CD14-positive monocyte (primary cell): ENCODE measurements around the gene NPAS2. TPM values are rescaled to one million over a fixed set of nuclear protein-coding genes. Genes with fewer than 3 reads are reported as not detected.

Experiments
- DNase-seq, 3 donors: peaks; one replicate each; pipeline ENCODE4 v3.0.0-alpha.2; 2011 to 2022
- H2AFZ ChIP-seq: 2 replicates; pipeline ENCODE4 v1.6.0; 2012; ENCODE audit warnings: mild to moderate bottlenecking, low read depth, low read length, inconsistent platforms; ENCODE audit not compliant: insufficient read depth, poor library complexity, severe bottlenecking
- H3K27ac ChIP-seq, 2 donors: 1 replicate in 1 of 2; 2 replicates in 1 of 2; pipeline ENCODE4 v1.5.1; 2012 to 2013; ENCODE audit warnings: low read length in 2 of 2, control low read depth in 1 of 2, inconsistent platforms in 1 of 2, low read depth in 1 of 2, mild to moderate bottlenecking in 1 of 2
- H3K27me3 ChIP-seq, 2 donors: one replicate each; pipeline versions ENCODE4 v1.6.0 to v1.6.1; 2011 to 2013; ENCODE audit warnings: low read length in 2 of 2; ENCODE audit not compliant: control insufficient read depth in 2 of 2, insufficient read depth in 2 of 2
- H3K36me3 ChIP-seq, 2 donors: replicated peaks in 1 of 2; 1 replicate in 1 of 2; 2 replicates in 1 of 2; pipeline versions ENCODE4 v1.5.1 to v1.6.1; 2012 to 2013; ENCODE audit warnings: low read length in 2 of 2, control low read depth in 1 of 2, inconsistent platforms in 1 of 2, mild to moderate bottlenecking in 1 of 2; ENCODE audit not compliant: insufficient read depth in 2 of 2, control insufficient read depth in 1 of 2
- H3K4me1 ChIP-seq, 2 donors: 1 replicate in 1 of 2; 2 replicates in 1 of 2; pipeline versions ENCODE4 v1.5.1 to v1.6.1; 2012 to 2013; ENCODE audit warnings: low read length in 2 of 2, control low read depth in 1 of 2, inconsistent platforms in 1 of 2, mild to moderate bottlenecking in 1 of 2, moderate library complexity in 1 of 2; ENCODE audit not compliant: insufficient read depth in 2 of 2, control insufficient read depth in 1 of 2
- H3K4me2 ChIP-seq: replicated peaks from 2 replicates; pipeline ENCODE3; 2012; ENCODE audit warnings: low read length, moderate library complexity, mild to moderate bottlenecking; ENCODE audit not compliant: poor library complexity, severe bottlenecking; ENCODE audit errors: extremely low read depth
- H3K4me3 ChIP-seq, 3 experiments: fragments of 200-600 bp in 1 of 3; sonication (generic) in 1 of 3; replicated peaks in 1 of 3; 1 replicate in 2 of 3; 2 replicates in 1 of 3; pipeline ENCODE4 v1.5.1; 2011 to 2013; ENCODE audit warnings: low read length in 3 of 3, mild to moderate bottlenecking in 3 of 3, control low read depth in 2 of 3, low read depth in 2 of 3, inconsistent platforms in 1 of 3, moderate library complexity in 1 of 3
- H3K79me2 ChIP-seq: 2 replicates; pipeline ENCODE4 v1.6.0; 2012; ENCODE audit warnings: mild to moderate bottlenecking, control low read depth, inconsistent platforms, low read length, moderate library complexity; ENCODE audit not compliant: insufficient read depth
- H3K9ac ChIP-seq: 2 replicates; pipeline ENCODE4 v1.6.0; 2017; ENCODE audit warnings: low read length, mild to moderate bottlenecking; ENCODE audit not compliant: insufficient read depth, poor library complexity, severe bottlenecking
- H3K9me3 ChIP-seq, 2 donors: replicated peaks in 1 of 2; 1 replicate in 1 of 2; 2 replicates in 1 of 2; pipeline versions ENCODE4 v1.5.1 to v1.6.1; 2012 to 2013; ENCODE audit warnings: low read length in 2 of 2, control low read depth in 1 of 2; ENCODE audit not compliant: control insufficient read depth in 1 of 2, insufficient read depth in 1 of 2
- H4K20me1 ChIP-seq: 2 replicates; pipeline ENCODE4 v1.6.0; 2012; ENCODE audit warnings: mild to moderate bottlenecking, low read length, control low read depth, moderate library complexity; ENCODE audit not compliant: insufficient read depth
- H3K27ac Mint-ChIP-seq, 7 donors: one replicate each; pipeline ENCODE4 v1.8.0; 2020; ENCODE audit warnings: mild to moderate bottlenecking in 7 of 7, mixed read lengths in 7 of 7, moderate library complexity in 6 of 7, inconsistent platforms in 2 of 7
- H3K27me3 Mint-ChIP-seq, 3 donors: one replicate each; pipeline ENCODE4 v1.8.0; 2021 to 2022; ENCODE audit warnings: low read depth in 3 of 3, mild to moderate bottlenecking in 3 of 3, mixed read lengths in 3 of 3, moderate library complexity in 3 of 3, inconsistent platforms in 1 of 3
- H3K36me3 Mint-ChIP-seq, 2 donors: one replicate each; pipeline ENCODE4 v1.8.0; 2020; ENCODE audit warnings: mixed read lengths in 2 of 2, inconsistent platforms in 1 of 2, mild to moderate bottlenecking in 1 of 2
- H3K4me1 Mint-ChIP-seq: one replicate; pipeline ENCODE4 v1.8.0; 2020; ENCODE audit warnings: mild to moderate bottlenecking, mixed read lengths
- H3K4me3 Mint-ChIP-seq, 2 donors: one replicate each; pipeline ENCODE4 v1.8.0; 2020; ENCODE audit warnings: mild to moderate bottlenecking in 2 of 2, mixed read lengths in 2 of 2, moderate library complexity in 1 of 2
- H3K9me3 Mint-ChIP-seq, 7 donors: one replicate each; pipeline ENCODE4 v1.8.0; 2020 to 2022; ENCODE audit warnings: mixed read lengths in 7 of 7, mild to moderate bottlenecking in 6 of 7, moderate library complexity in 6 of 7, inconsistent platforms in 2 of 7
- WGBS: methylation state at CpG from one replicate; pipeline ENCODE4 v1.1.5; 2013; ENCODE audit warnings: missing lambda C conversion rate; ENCODE audit not compliant: insufficient coverage; 5-methylcytosine and 5-hydroxymethylcytosine counted together
- intact Hi-C, 2 donors: fragments of 100-400 bp; cut with micrococcal nuclease; formaldehyde crosslinking; loops; one replicate each; pipeline versions ENCODE4 v1.15.0 to v1.15.1; 2023
- polyA plus RNA-seq, 3 donors: library from polyadenylated mRNA; depleted of rRNA in 1 of 3; unstranded in 2 of 3; stranded (reverse) in 1 of 3; fragments of 300-500 nt in 2 of 3; fragments of >200 nt in 1 of 3; fragmentation: Illumina TruSeq in 2 of 3; gene quantifications; 1 replicate in 2 of 3; 2 replicates in 1 of 3; pipeline ENCODE4 v1.2.3, GENCODE V29; 2012 to 2021
- TF ChIP-seq, protein P1 (sequence below): fragments of 200-600 bp; IDR thresholded peaks from one replicate; pipeline ENCODE4 v1.8.0; 2022; ENCODE audit warnings: antibody characterized with exemption, mild to moderate bottlenecking

NPAS2 gene
- polyA plus RNA-seq, 3 donors = not detected

DNA sequence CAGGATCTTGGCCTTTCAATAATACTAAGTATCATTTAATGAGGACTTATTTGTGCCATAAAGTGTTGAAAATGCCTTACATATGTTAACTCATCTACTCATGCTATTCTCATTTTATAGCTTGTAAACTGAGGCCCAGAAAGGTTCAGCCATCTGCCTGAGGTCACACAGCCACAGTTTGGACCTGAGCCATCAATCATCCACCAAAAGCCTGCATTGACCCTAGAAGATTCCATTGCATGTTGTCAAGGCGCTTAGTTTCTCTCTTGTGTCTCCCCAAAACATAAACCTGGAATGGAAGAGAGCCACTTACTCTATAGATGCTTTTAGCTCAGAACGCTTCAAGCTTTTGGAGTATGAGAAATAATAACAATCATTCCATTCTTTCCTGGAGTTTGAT, 26.8 kb downstream of the NPAS2 start:
- intact Hi-C loops = no loop called here
- Histone ChIP-seq H3K27me3 (no peaks in the 10 kb centered on the region), H3K4me3 (no peak overlapping the region), H3K9ac (no peak overlapping the region), H3K27ac (no peak overlapping the region), H3K4me2 (no peak overlapping the region), H3K36me3 (no peaks in the 10 kb centered on the region), H3K9me3 (no peaks in the 10 kb centered on the region), H3K4me1 (no peaks in the 10 kb centered on the region), H2AFZ (no peak overlapping the region), H4K20me1 (no peaks in the 10 kb centered on the region), H3K79me2 (no peaks in the 10 kb centered on the region)
- no peak overlapping the region for H3K4me3 Mint-ChIP-seq
- no peaks in the 10 kb centered on the region for H3K4me1 Mint-ChIP-seq
- peaks cover 0 to 4% (median 3%) of the 10 kb centered on the region in 7 donors for H3K9me3 Mint-ChIP-seq
- TF ChIP-seq, protein P1, sequence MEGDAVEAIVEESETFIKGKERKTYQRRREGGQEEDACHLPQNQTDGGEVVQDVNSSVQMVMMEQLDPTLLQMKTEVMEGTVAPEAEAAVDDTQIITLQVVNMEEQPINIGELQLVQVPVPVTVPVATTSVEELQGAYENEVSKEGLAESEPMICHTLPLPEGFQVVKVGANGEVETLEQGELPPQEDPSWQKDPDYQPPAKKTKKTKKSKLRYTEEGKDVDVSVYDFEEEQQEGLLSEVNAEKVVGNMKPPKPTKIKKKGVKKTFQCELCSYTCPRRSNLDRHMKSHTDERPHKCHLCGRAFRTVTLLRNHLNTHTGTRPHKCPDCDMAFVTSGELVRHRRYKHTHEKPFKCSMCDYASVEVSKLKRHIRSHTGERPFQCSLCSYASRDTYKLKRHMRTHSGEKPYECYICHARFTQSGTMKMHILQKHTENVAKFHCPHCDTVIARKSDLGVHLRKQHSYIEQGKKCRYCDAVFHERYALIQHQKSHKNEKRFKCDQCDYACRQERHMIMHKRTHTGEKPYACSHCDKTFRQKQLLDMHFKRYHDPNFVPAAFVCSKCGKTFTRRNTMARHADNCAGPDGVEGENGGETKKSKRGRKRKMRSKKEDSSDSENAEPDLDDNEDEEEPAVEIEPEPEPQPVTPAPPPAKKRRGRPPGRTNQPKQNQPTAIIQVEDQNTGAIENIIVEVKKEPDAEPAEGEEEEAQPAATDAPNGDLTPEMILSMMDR = no peak
- WGBS = no CpG with 5 or more reads among the region's 2 CpGs
- DNase-seq = no peak
- no peak overlapping the region for H3K27ac Mint-ChIP-seq
- peaks cover 6 to 32% (median 12%) of the 10 kb centered on the region in 3 donors for H3K27me3 Mint-ChIP-seq
- no peaks in the 10 kb centered on the region for H3K36me3 Mint-ChIP-seq

- Histone ChIP-seq H2AFZ (no peak overlapping the region), H3K79me2 (no peaks in the 10 kb centered on the region), H4K20me1 (no peaks in the 10 kb centered on the region), H3K9me3 (no peaks in the 10 kb centered on the region), H3K4me3 (no peak overlapping the region), H3K36me3 (no peaks in the 10 kb centered on the region), H3K27me3 (no peaks in the 10 kb centered on the region), H3K9ac (no peak overlapping the region), H3K4me1 (peaks cover 0 to 5% of the 10 kb centered on the region in 2 donors), H3K4me2 (no peak overlapping the region), H3K27ac (no peak overlapping the region)
- intact Hi-C loops = no loop called here
- WGBS = 100% methylated on average over 1 of the region's 4 CpGs
- Mint-ChIP-seq H3K4me1 (peaks cover 12% of the 10 kb centered on the region), H3K27me3 (peaks cover 2 to 13% (median 11%) of the 10 kb centered on the region in 3 donors), H3K9me3 (peaks cover 0 to 3% (median 0%) of the 10 kb centered on the region in 7 donors), H3K4me3 (no peak overlapping the region), H3K27ac (no peak overlapping the region), H3K36me3 (no peaks in the 10 kb centered on the region)
- TF ChIP-seq, protein P1 = no peak
- DNase-seq = no peak
These were observed 32.5 kb downstream of the NPAS2 start for GRCh38 chr2:100852447-100852846.
